Calu3 (cell line): Measurements from ENCODE around the gene INSIG2. TPM values are rescaled to one million over a fixed set of nuclear protein-coding genes. Genes with fewer than 3 reads are reported as not detected.

Source experiments
- BruUV-seq: library from RNA; stranded (reverse); fragments of 400-500 nt; replicated peaks from 2 replicates; lab custom pipeline; 2021; lab: Mats Ljungman, UMichigan
- CTCF ChIA-PET: fragments of 300-600 bp; sonication (Branson Sonifier 250); formaldehyde crosslinking; loops from one replicate; lab custom pipeline; 2022; ENCODE audit warnings: antibody characterized with exemption; lab: Charles Lee
- DNase-seq: peaks from one replicate; pipeline ENCODE4 v3.0.0; 2022
- H3K27ac Mint-ChIP-seq: one replicate; pipeline ENCODE4 v1.8.0; 2022; ENCODE audit warnings: mixed read lengths; ENCODE audit not compliant: unreplicated experiment
- H3K27me3 Mint-ChIP-seq: one replicate; pipeline ENCODE4 v1.8.0; 2022; ENCODE audit warnings: mixed read lengths; ENCODE audit not compliant: unreplicated experiment
- H3K36me3 Mint-ChIP-seq: one replicate; pipeline ENCODE4 v1.8.0; 2022; ENCODE audit warnings: mild to moderate bottlenecking, moderate library complexity, mixed read lengths; ENCODE audit not compliant: insufficient read depth, unreplicated experiment
- H3K4me1 Mint-ChIP-seq: one replicate; pipeline ENCODE4 v1.8.0; 2022; ENCODE audit warnings: mild to moderate bottlenecking, low read depth, mixed read lengths; ENCODE audit not compliant: unreplicated experiment
- H3K4me3 Mint-ChIP-seq: one replicate; pipeline ENCODE4 v1.8.0; 2022; ENCODE audit warnings: mild to moderate bottlenecking, low read depth, moderate library complexity, mixed read lengths; ENCODE audit not compliant: unreplicated experiment
- H3K9me3 Mint-ChIP-seq: one replicate; pipeline ENCODE4 v1.8.0; 2022; ENCODE audit warnings: low read depth, mixed read lengths; ENCODE audit not compliant: unreplicated experiment
- CTCF ChIP-seq: fragments of 200-600 bp; IDR thresholded peaks from one replicate; pipeline ENCODE4 v1.8.0; 2022; ENCODE audit warnings: antibody characterized with exemption; ENCODE audit not compliant: unreplicated experiment
- intact Hi-C: fragments of 100-400 bp; cut with micrococcal nuclease; formaldehyde crosslinking; loops from one replicate; pipeline ENCODE4 v1.10.0; 2022; ENCODE audit not compliant: unreplicated experiment
- total RNA-seq: library from RNA; stranded (reverse); gene quantifications from 2 replicates; pipeline ENCODE4 v1.2.3, GENCODE V29; 2022

INSIG2 gene
- total RNA-seq, 1 experiment from 2014 or later, result 67.1 TPM

GRCh38 chr2:118102433-118103082 lies 14.3 kb downstream of the INSIG2 start:
- intact Hi-C loops, result no loop called here
- no peak for DNase-seq
- no peaks in the 10 kb centered on the region for H3K9me3 Mint-ChIP-seq
- H3K4me1 Mint-ChIP-seq, result peaks cover 18% of the 10 kb centered on the region
- H3K27ac Mint-ChIP-seq, result no peak overlapping the region
- CTCF ChIA-PET, result interaction anchor here (1.0 kb wide), 1 partner anchor 14 kb away, joined by 3 read pairs; the partner anchor contains the start of gene INSIG2
- H3K4me3 Mint-ChIP-seq, result no peak overlapping the region
- no peak for TF ChIP-seq CTCF
- no TSS peak for BruUV-seq
- no peaks in the 10 kb centered on the region for H3K27me3 Mint-ChIP-seq
- peaks cover 60% of the 10 kb centered on the region for H3K36me3 Mint-ChIP-seq

- peaks cover 65% of the 10 kb centered on the region for H3K36me3 Mint-ChIP-seq
- no peak for DNase-seq
- no peak overlapping the region for H3K27ac Mint-ChIP-seq
- no peak overlapping the region for H3K4me3 Mint-ChIP-seq
- no peaks in the 10 kb centered on the region for H3K9me3 Mint-ChIP-seq
- CTCF ChIA-PET, result interaction anchor here (1.0 kb wide), 1 partner anchor 16 kb away, joined by 3 read pairs; the partner anchor contains the start of gene INSIG2
- intact Hi-C loops, result no loop called here
- peaks cover 18% of the 10 kb centered on the region for H3K4me1 Mint-ChIP-seq
- H3K27me3 Mint-ChIP-seq, result no peaks in the 10 kb centered on the region
- BruUV-seq, result no TSS peak
- TF ChIP-seq CTCF, result no peak
Measured at GRCh38 chr2:118103951-118104940, 16.0 kb downstream of the INSIG2 start.

- Mint-ChIP-seq H3K27ac (no peak overlapping the region), H3K9me3 (no peaks in the 10 kb centered on the region), H3K4me3 (no peak overlapping the region), H3K27me3 (no peaks in the 10 kb centered on the region), H3K4me1 (peaks cover 15% of the 10 kb centered on the region), H3K36me3 (peaks cover 64% of the 10 kb centered on the region)
- BruUV-seq, result no TSS peak
- TF ChIP-seq CTCF, result no peak
- no peak for DNase-seq
- intact Hi-C loops, result no loop called here
- CTCF ChIA-PET, result no interaction called here
Measured at GRCh38 chr2:118105497-118105896, 17.2 kb downstream of the INSIG2 start.

- H3K4me3 Mint-ChIP-seq, result no peak overlapping the region
- intact Hi-C loops, result no loop called here
- peaks cover 63% of the 10 kb centered on the region for H3K36me3 Mint-ChIP-seq
- H3K27ac Mint-ChIP-seq, result no peak overlapping the region
- H3K27me3 Mint-ChIP-seq, result no peaks in the 10 kb centered on the region
- no peaks in the 10 kb centered on the region for H3K9me3 Mint-ChIP-seq
- CTCF ChIA-PET, result no interaction called here
- no peak for TF ChIP-seq CTCF
- BruUV-seq, result no TSS peak
- peaks cover 24% of the 10 kb centered on the region for H3K4me1 Mint-ChIP-seq
- no peak for DNase-seq
Measured at GRCh38 chr2:118106926-118107325, 18.7 kb downstream of the INSIG2 start.
